GM21576 (cell line): ENCODE results near the gene ABCA13.

Experiments used
- ATAC-seq: cut with Tn5 transposase; IDR thresholded peaks from one replicate; pipeline ENCODE4 v1.9.1; 2021; ENCODE audit warnings: mild to moderate bottlenecking, moderate library complexity; ENCODE audit not compliant: unreplicated experiment

ABCA13 gene

GRCh38 chr7:48505466-48505865 is 334.2 kb downstream of the ABCA13 start:
- ATAC-seq, result no peak

GRCh38 chr7:48506569-48506968 is 335.3 kb downstream of the ABCA13 start:
- no peak for ATAC-seq

GRCh38 chr7:48511080-48511479 is 339.8 kb downstream of the ABCA13 start:
- no peak for ATAC-seq

GRCh38 chr7:48512892-48513291 is 341.6 kb downstream of the ABCA13 start:
- no peak for ATAC-seq

- no peak for ATAC-seq
These were observed 343.9 kb downstream of the ABCA13 start for GRCh38 chr7:48515171-48515570.

- ATAC-seq, result no peak
These were observed 346.8 kb downstream of the ABCA13 start for GRCh38 chr7:48518092-48518491.

GRCh38 chr7:48522692-48523091 is 351.4 kb downstream of the ABCA13 start:
- ATAC-seq, result no peak

- ATAC-seq, result no peak
These were observed 354.8 kb downstream of the ABCA13 start for GRCh38 chr7:48525736-48526732.

GRCh38 chr7:48528646-48529045 is 357.4 kb downstream of the ABCA13 start:
- no peak for ATAC-seq

GRCh38 chr7:48537561-48537960 is 366.3 kb downstream of the ABCA13 start:
- no peak for ATAC-seq

- no peak for ATAC-seq
These were observed 369.5 kb downstream of the ABCA13 start for GRCh38 chr7:48540746-48541145.

- ATAC-seq, result no peak
These were observed 377.4 kb downstream of the ABCA13 start for GRCh38 chr7:48548667-48549066.

GRCh38 chr7:48551652-48552051 is 380.4 kb downstream of the ABCA13 start:
- ATAC-seq, result no peak

- no peak for ATAC-seq
These were observed 392.1 kb downstream of the ABCA13 start for GRCh38 chr7:48563334-48563733.

GRCh38 chr7:48575516-48575915 is 404.3 kb downstream of the ABCA13 start:
- no peak for ATAC-seq

- no peak for ATAC-seq
These were observed 416.2 kb downstream of the ABCA13 start for GRCh38 chr7:48587475-48587874.

- ATAC-seq, result no peak
These were observed 423.1 kb downstream of the ABCA13 start for GRCh38 chr7:48594349-48594748.

- no peak for ATAC-seq
These were observed 424.5 kb downstream of the ABCA13 start for GRCh38 chr7:48595756-48596155.

- ATAC-seq, result no peak
These were observed 439.4 kb downstream of the ABCA13 start for GRCh38 chr7:48610705-48611104.

- no peak for ATAC-seq
These were observed 440.7 kb downstream of the ABCA13 start for GRCh38 chr7:48611993-48612392.

GRCh38 chr7:48617508-48617907 is 446.2 kb downstream of the ABCA13 start:
- no peak for ATAC-seq

- ATAC-seq, result no peak
These were observed 446.7 kb downstream of the ABCA13 start for GRCh38 chr7:48617993-48618392.

- no peak for ATAC-seq
These were observed 449.8 kb downstream of the ABCA13 start for GRCh38 chr7:48621076-48621475.
